H1 (cell line): Measurements from ENCODE around the gene TRIM61. TPM values are rescaled to one million over a fixed set of nuclear protein-coding genes. Genes with fewer than 3 reads are reported as not detected.

ENCODE experiments used
- CTCF ChIA-PET: fragments of 300-600 bp; sonication (Branson Sonifier 250); formaldehyde crosslinking; loops from one replicate; lab custom pipeline; 2021; ENCODE audit not compliant: partially characterized antibody; lab: Charles Lee
- POLR2A ChIA-PET: fragments of 300-600 bp; sonication (Branson Sonifier 250); formaldehyde crosslinking; loops from one replicate; lab custom pipeline; 2021; ENCODE audit warnings: inconsistent platforms; ENCODE audit not compliant: partially characterized antibody; lab: Charles Lee
- DNase-seq, 2 experiments: peaks; one replicate each; pipeline versions ENCODE4 v3.0.0 to v3.0.0-alpha.2; 2010 to 2022; ENCODE audit warnings: low spot score in 2 of 2, low read depth in 1 of 2, mixed read lengths in 1 of 2
- FAIRE-seq: peaks from 2 replicates; lab custom pipeline; 2011; peaks lifted over from hg19 to GRCh38; lab: Jason Lieb, UNC
- H2AFZ ChIP-seq: 2 replicates; pipeline ENCODE4 v1.8.1; 2012; ENCODE audit warnings: low read length, inconsistent platforms
- H2AK5ac ChIP-seq: 2 replicates; pipeline ENCODE4 v1.6.1; 2013; ENCODE audit warnings: low read depth, low read length
- H2BK120ac ChIP-seq: replicated peaks from 2 replicates; pipeline ENCODE3; 2013; ENCODE audit warnings: low read depth, low read length, inconsistent platforms
- H2BK12ac ChIP-seq: 2 replicates; pipeline ENCODE4 v1.6.1; 2013; ENCODE audit warnings: low read depth, low read length
- H2BK15ac ChIP-seq: 2 replicates; pipeline ENCODE4 v1.6.1; 2013; ENCODE audit warnings: low read length
- H2BK20ac ChIP-seq: 2 replicates; pipeline ENCODE4 v1.6.1; 2013; ENCODE audit warnings: low read length
- H2BK5ac ChIP-seq: 2 replicates; pipeline ENCODE4 v1.6.1; 2013; ENCODE audit warnings: low read depth, low read length
- H3K14ac ChIP-seq: 2 replicates; pipeline ENCODE4 v1.6.1; 2013; ENCODE audit warnings: inconsistent platforms; ENCODE audit not compliant: insufficient read length
- H3K18ac ChIP-seq: 2 replicates; pipeline ENCODE4 v1.6.1; 2013; ENCODE audit warnings: low read length; ENCODE audit errors: extremely low read depth
- H3K23ac ChIP-seq: 2 replicates; pipeline ENCODE4 v1.6.1; 2013; ENCODE audit warnings: inconsistent platforms; ENCODE audit not compliant: insufficient read length
- H3K23me2 ChIP-seq: 2 replicates; pipeline ENCODE4 v1.6.1; 2013; ENCODE audit warnings: low read depth, low read length
- H3K27ac ChIP-seq: 2 replicates; pipeline ENCODE4 v1.6.1; 2011; ENCODE audit warnings: low read depth, low read length, inconsistent platforms
- H3K27me3 ChIP-seq, 4 experiments: replicated peaks in 1 of 4; 1 replicate in 1 of 4; 2 replicates in 3 of 4; pipeline versions ENCODE4 v1.6.1 to v1.8.1; 2011 to 2013; ENCODE audit warnings: low read length in 3 of 4, mild to moderate bottlenecking in 3 of 4, inconsistent platforms in 2 of 4, mixed read lengths in 2 of 4, moderate library complexity in 1 of 4; ENCODE audit not compliant: control insufficient read depth in 3 of 4, insufficient read depth in 3 of 4; ENCODE audit errors: extremely low read depth in 1 of 4
- H3K36me3 ChIP-seq, 4 experiments: 2 replicates each; pipeline versions ENCODE4 v1.6.1 to v1.8.1; 2011 to 2013; ENCODE audit warnings: mild to moderate bottlenecking in 4 of 4, low read length in 3 of 4, moderate library complexity in 2 of 4, control low read depth in 1 of 4, inconsistent platforms in 1 of 4; ENCODE audit not compliant: insufficient read depth in 4 of 4, control insufficient read depth in 2 of 4
- H3K4ac ChIP-seq: replicated peaks from 2 replicates; pipeline ENCODE3; 2013; ENCODE audit warnings: low read length, low read depth, mixed read lengths, inconsistent platforms; ENCODE audit not compliant: insufficient read length
- H3K4me1 ChIP-seq, 4 experiments: replicated peaks in 1 of 4; 1 replicate in 1 of 4; 2 replicates in 3 of 4; pipeline versions ENCODE4 v1.6.1 to v1.8.1; 2011 to 2013; ENCODE audit warnings: low read length in 3 of 4, inconsistent platforms in 2 of 4, mixed read lengths in 1 of 4; ENCODE audit not compliant: insufficient read depth in 4 of 4, control insufficient read depth in 3 of 4
- H3K4me2 ChIP-seq, 2 experiments: 2 replicates each; pipeline versions ENCODE4 v1.6.1 to v1.8.1; 2011 to 2013; ENCODE audit warnings: low read depth in 2 of 2, low read length in 2 of 2, control low read depth in 1 of 2, inconsistent platforms in 1 of 2, mild to moderate bottlenecking in 1 of 2; ENCODE audit not compliant: insufficient read depth in 1 of 2
- H3K4me3 ChIP-seq, 4 experiments: fragments of 200-600, 300-600 bp in 1 of 4; sonication (generic), shearing (Covaris generic), sonication (Bioruptor Twin) in 1 of 4; 2 replicates each; pipeline versions ENCODE4 v1.5.1 to v1.8.1; 2011 to 2016; ENCODE audit warnings: low read length in 4 of 4, low read depth in 3 of 4, control low read depth in 2 of 4, inconsistent platforms in 2 of 4, mild to moderate bottlenecking in 2 of 4, mixed read lengths in 1 of 4, moderate library complexity in 1 of 4; ENCODE audit not compliant: insufficient read depth in 2 of 4; ENCODE audit errors: extremely low read depth in 1 of 4
- H3K56ac ChIP-seq: replicated peaks from 2 replicates; pipeline ENCODE3; 2013; ENCODE audit warnings: low read depth, mild to moderate bottlenecking, mixed read lengths, low read length, inconsistent platforms; ENCODE audit not compliant: insufficient read length
- H3K79me1 ChIP-seq: 2 replicates; pipeline ENCODE4 v1.6.1; 2013; ENCODE audit warnings: low read depth, low read length, control low read depth
- H3K79me2 ChIP-seq, 2 experiments: 2 replicates each; pipeline versions ENCODE4 v1.6.1 to v1.8.1; 2012 to 2013; ENCODE audit warnings: low read length in 2 of 2, mild to moderate bottlenecking in 2 of 2, inconsistent platforms in 1 of 2; ENCODE audit not compliant: insufficient read depth in 2 of 2, control insufficient read depth in 1 of 2
- H3K9ac ChIP-seq, 4 experiments: replicated peaks in 1 of 4; 1 replicate in 1 of 4; 2 replicates in 3 of 4; pipeline versions ENCODE4 v1.6.1 to v1.8.1; 2011 to 2013; ENCODE audit warnings: low read depth in 3 of 4, low read length in 3 of 4, control low read depth in 2 of 4, mild to moderate bottlenecking in 2 of 4, moderate library complexity in 2 of 4, inconsistent platforms in 1 of 4; ENCODE audit errors: extremely low read depth in 1 of 4
- H3K9me3 ChIP-seq, 2 experiments: 2 replicates each; pipeline versions ENCODE4 v1.6.1 to v1.8.1; 2012 to 2013; ENCODE audit warnings: mild to moderate bottlenecking in 2 of 2, moderate library complexity in 2 of 2, control low read depth in 1 of 2, inconsistent platforms in 1 of 2, low read depth in 1 of 2, low read length in 1 of 2, mixed read lengths in 1 of 2; ENCODE audit not compliant: insufficient read depth in 2 of 2
- H4K20me1 ChIP-seq, 2 experiments: replicated peaks in 1 of 2; 2 replicates each; pipeline versions ENCODE3 to v1.8.1; 2011 to 2013; ENCODE audit warnings: inconsistent platforms in 2 of 2, low read length in 2 of 2, mild to moderate bottlenecking in 1 of 2; ENCODE audit not compliant: insufficient read depth in 2 of 2, control insufficient read depth in 1 of 2
- H4K5ac ChIP-seq: 2 replicates; pipeline ENCODE4 v1.6.1; 2013; ENCODE audit warnings: low read length, low read depth, mixed read lengths, inconsistent platforms; ENCODE audit not compliant: insufficient read length
- H4K8ac ChIP-seq: 2 replicates; pipeline ENCODE4 v1.8.0; 2013; ENCODE audit warnings: mild to moderate bottlenecking, moderate library complexity, low read length, inconsistent platforms; ENCODE audit not compliant: insufficient read depth; ENCODE audit errors: extremely low read depth
- H4K91ac ChIP-seq: replicated peaks from 2 replicates; pipeline ENCODE3; 2013; ENCODE audit warnings: low read length, mixed read lengths, inconsistent platforms; ENCODE audit not compliant: insufficient read length
- CBX5 ChIP-seq: fragments of 300-800, 300-1000 bp; sonication (generic); IDR thresholded peaks from 2 replicates; pipeline ENCODE4 v1.7.1; 2016; ENCODE audit warnings: antibody characterized with exemption, low read length, low read depth
- EGR1 ChIP-seq: IDR thresholded peaks from 2 replicates; pipeline ENCODE4 v1.6.1; 2011; ENCODE audit warnings: low read depth, low read length, borderline replicate concordance
- JUND ChIP-seq: IDR thresholded peaks from 2 replicates; pipeline ENCODE4 v1.6.1; 2011; ENCODE audit warnings: mild to moderate bottlenecking, improper control_type of control experiment, low read length
- PHF8 ChIP-seq: fragments of 200-600 bp; sonication (generic); conservative IDR thresholded peaks from 2 replicates; pipeline ENCODE4 v1.7.1; 2012; ENCODE audit warnings: low read depth, mild to moderate bottlenecking, inconsistent platforms, low read length, moderate library complexity
- SIN3A ChIP-seq, 2 experiments: IDR thresholded peaks in 1 of 2; conservative IDR thresholded peaks in 1 of 2; 2 replicates each; pipeline ENCODE4 v1.6.1; 2011 to 2012; ENCODE audit warnings: low read length in 2 of 2, improper control_type of control experiment in 1 of 2, low read depth in 1 of 2, mild to moderate bottlenecking in 1 of 2
- SRF ChIP-seq: IDR thresholded peaks from 2 replicates; pipeline ENCODE4 v1.6.1; 2011; ENCODE audit warnings: mild to moderate bottlenecking, low read depth, low read length, moderate library complexity
- SUZ12 ChIP-seq: fragments of 200-600 bp; sonication (generic); IDR thresholded peaks from 2 replicates; pipeline ENCODE4 v1.6.1; 2012; ENCODE audit warnings: mild to moderate bottlenecking, inconsistent platforms, low read length, moderate library complexity, mixed read lengths
- TAF1 ChIP-seq: IDR thresholded peaks from 2 replicates; pipeline ENCODE4 v1.6.1; 2011; ENCODE audit warnings: mild to moderate bottlenecking, low read depth, low read length
- WGBS, 2 experiments: shearing (Covaris generic) in 1 of 2; methylation state at CpG; one replicate each; pipeline versions ENCODE4 v1.1.6 to v1.1.7; 2013 to 2015; ENCODE audit warnings: low lambda C conversion rate in 2 of 2, mixed read lengths in 2 of 2, inconsistent platforms in 1 of 2, low coverage in 1 of 2, missing lambda C conversion rate in 1 of 2; ENCODE audit not compliant: insufficient replicate concordance in 2 of 2, insufficient coverage in 1 of 2, insufficient read length in 1 of 2; ENCODE audit errors: extremely low coverage in 1 of 2, missing lambda C conversion rate in 1 of 2; 5-methylcytosine and 5-hydroxymethylcytosine counted together
- polyA plus RNA-seq, 7 experiments: library from polyadenylated mRNA; depleted of rRNA in 3 of 7; stranded (reverse) in 5 of 7; unstranded in 2 of 7; fragments of >200 nt in 5 of 7; fragments of 200-250 nt in 2 of 7; gene quantifications; 1 replicate in 5 of 7; 2 replicates in 1 of 7; 4 replicates in 1 of 7; pipeline versions ENCODE4 v1.2.1 to v1.2.3, GENCODE V29; 2011 to 2013; ENCODE audit warnings: missing spikeins in 2 of 7, mixed read lengths in 2 of 7
- total RNA-seq: library from RNA; stranded (reverse); fragmentation: NEBNext Ultra II Directional; extraction: Animal tissue kit (Norgen Biotek cat#: 25700); gene quantifications from 2 replicates; pipeline ENCODE4 v1.2.1, GENCODE V29; 2021

TRIM61 gene
- total and polyA plus RNA-seq, 2 of the 8 experiments (the other 6 are each of a cell fraction or from before 2014, with no cell fraction given): 0.18 to 5.0 TPM

- CTCF ChIA-PET: interaction anchor here (0.6 to 3.7 kb wide), 2 partner anchors 12 to 18 kb away, joined by 5 to 19 read pairs; no protein-coding TSS in a partner anchor
- Histone ChIP-seq H3K4me1 (no peaks in the 10 kb centered on the region), H4K20me1 (no peaks in the 10 kb centered on the region), H3K9me3 (no peaks in the 10 kb centered on the region), H2BK5ac (no peak overlapping the region), H3K4ac (no peak overlapping the region), H4K91ac (no peak overlapping the region), H3K36me3 (no peaks in the 10 kb centered on the region), H3K4me2 (no peak overlapping the region), H3K4me3 (no peak overlapping the region), H3K79me2 (no peaks in the 10 kb centered on the region), H2BK15ac (no peak overlapping the region), H3K56ac (no peak overlapping the region), H3K23ac (no peak overlapping the region), H4K8ac (no peak overlapping the region), H3K9ac (no peak overlapping the region), H2AFZ (no peak overlapping the region), H3K14ac (no peak overlapping the region), H3K23me2 (no peaks in the 10 kb centered on the region), H3K18ac (no peak overlapping the region), H3K79me1 (no peaks in the 10 kb centered on the region), H2BK20ac (no peak overlapping the region), H2AK5ac (no peak overlapping the region), H2BK12ac (no peak overlapping the region), H4K5ac (no peak overlapping the region), H3K27me3 (no peaks in the 10 kb centered on the region), H2BK120ac (no peak overlapping the region), H3K27ac (no peak overlapping the region)
- TF ChIP-seq TAF1: no peak
- TF ChIP-seq SUZ12: no peak
- no peak for TF ChIP-seq EGR1
- TF ChIP-seq CBX5: no peak
- TF ChIP-seq PHF8: no peak
- TF ChIP-seq SRF: no peak
- no peak for TF ChIP-seq JUND
- TF ChIP-seq SIN3A (conservative IDR thresholded peaks at IDR 0.05 in 1 of 2, IDR thresholded peaks at IDR 0.05 in 1 of 2; ENCODE audit: low read depth in 1 of 2, low read length in 2 of 2): no peak
- POLR2A ChIA-PET: no interaction called here
- DNase-seq (no peak), FAIRE-seq (no peak)
- WGBS, 2 experiments: 81% methylated on average over 6 of the region's 6 CpGs; no CpG with 5 or more reads in 1 of the 2 experiments
Measured at GRCh38 chr4:165005352-165005925, 28.0 kb upstream of the TRIM61 start.
